HFFc6 (cell line): ENCODE results near the gene MAP4K4. TPM values are rescaled to one million over a fixed set of nuclear protein-coding genes. Genes with fewer than 3 reads are reported as not detected.
A peak's percentile ranks its signal among the peaks of the same experiment; 100 is the strongest.

Experiments
- DNase-seq: peaks from one replicate; pipeline ENCODE4 v3.0.0-alpha.2; 2018
- H3K27ac Mint-ChIP-seq: 2 replicates; pipeline ENCODE4 v1.8.0; 2020; ENCODE audit warnings: mild to moderate bottlenecking, mixed read lengths
- H3K27me3 Mint-ChIP-seq: 2 replicates; pipeline ENCODE4 v1.8.0; 2021; ENCODE audit warnings: mild to moderate bottlenecking, moderate library complexity, mixed read lengths; ENCODE audit not compliant: insufficient read depth
- H3K36me3 Mint-ChIP-seq: 2 replicates; pipeline ENCODE4 v1.8.0; 2021; ENCODE audit warnings: low read depth, mixed read lengths
- H3K4me1 Mint-ChIP-seq: 2 replicates; pipeline ENCODE4 v1.8.0; 2020; ENCODE audit warnings: low read depth, mixed read lengths
- H3K4me3 Mint-ChIP-seq: 2 replicates; pipeline ENCODE4 v1.8.0; 2020; ENCODE audit warnings: mild to moderate bottlenecking, moderate library complexity, mixed read lengths
- H3K9me3 Mint-ChIP-seq: 2 replicates; pipeline ENCODE4 v1.8.0; 2020; ENCODE audit warnings: mild to moderate bottlenecking, mixed read lengths
- total RNA-seq, 6 experiments: library from RNA; stranded (reverse); fragmentation: NEBNext Ultra II Directional; extraction: Animal tissue kit (Norgen Biotek cat#: 25700); gene quantifications; 2 replicates in 1 of 6; 3 replicates in 5 of 6; pipeline ENCODE4 v1.2.3, GENCODE V29; 2021
- TF ChIP-seq, protein P1 (sequence below): fragments of 200-600 bp; sonication (generic); IDR thresholded peaks from 2 replicates; pipeline ENCODE4 v1.5.0; 2021; ENCODE audit warnings: antibody characterized with exemption, mild to moderate bottlenecking

The MAP4K4 gene
- total RNA-seq, 6 experiments from 2014 or later, result 103 to 124 (median 121) TPM

DNA sequence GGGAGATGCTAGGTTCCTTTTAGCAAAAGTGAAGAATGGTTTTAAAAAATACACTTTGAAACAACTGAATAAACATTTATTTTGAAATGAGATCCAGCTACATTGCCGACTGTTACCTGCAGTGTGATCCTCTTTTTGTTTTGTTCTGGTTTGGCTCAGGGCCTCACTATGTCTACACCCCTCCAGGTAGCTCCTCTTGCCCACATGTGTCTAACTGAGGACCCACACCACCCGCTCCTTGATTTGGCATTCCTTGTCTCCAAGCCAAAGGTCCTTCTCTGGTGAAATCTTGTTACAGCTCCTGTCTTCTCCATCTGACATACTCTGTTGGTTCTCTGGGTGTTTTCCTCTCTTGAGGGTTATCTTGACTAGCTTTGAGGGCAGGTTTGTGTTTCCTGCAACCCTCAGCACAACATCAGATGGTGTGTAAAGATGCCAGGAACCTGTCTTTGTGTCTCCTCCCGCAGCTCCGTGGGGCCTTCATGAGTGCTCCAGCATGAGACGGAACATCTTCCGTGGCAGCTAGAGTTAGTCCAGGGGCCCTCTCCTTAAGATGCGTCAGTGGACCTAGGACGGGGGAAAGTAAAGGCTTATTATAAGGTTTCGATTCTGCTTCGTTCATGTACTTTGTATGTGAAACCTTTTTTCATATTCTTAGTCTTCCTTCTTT lies 32.1 kb downstream of the MAP4K4 start:
- Mint-ChIP-seq H3K27me3 (no peaks in the 10 kb centered on the region), H3K27ac (no peak overlapping the region), H3K36me3 (peaks cover 13% of the 10 kb centered on the region), H3K4me1 (peaks cover 82% of the 10 kb centered on the region), H3K4me3 (no peak overlapping the region), H3K9me3 (no peaks in the 10 kb centered on the region)
- TF ChIP-seq, protein P1, sequence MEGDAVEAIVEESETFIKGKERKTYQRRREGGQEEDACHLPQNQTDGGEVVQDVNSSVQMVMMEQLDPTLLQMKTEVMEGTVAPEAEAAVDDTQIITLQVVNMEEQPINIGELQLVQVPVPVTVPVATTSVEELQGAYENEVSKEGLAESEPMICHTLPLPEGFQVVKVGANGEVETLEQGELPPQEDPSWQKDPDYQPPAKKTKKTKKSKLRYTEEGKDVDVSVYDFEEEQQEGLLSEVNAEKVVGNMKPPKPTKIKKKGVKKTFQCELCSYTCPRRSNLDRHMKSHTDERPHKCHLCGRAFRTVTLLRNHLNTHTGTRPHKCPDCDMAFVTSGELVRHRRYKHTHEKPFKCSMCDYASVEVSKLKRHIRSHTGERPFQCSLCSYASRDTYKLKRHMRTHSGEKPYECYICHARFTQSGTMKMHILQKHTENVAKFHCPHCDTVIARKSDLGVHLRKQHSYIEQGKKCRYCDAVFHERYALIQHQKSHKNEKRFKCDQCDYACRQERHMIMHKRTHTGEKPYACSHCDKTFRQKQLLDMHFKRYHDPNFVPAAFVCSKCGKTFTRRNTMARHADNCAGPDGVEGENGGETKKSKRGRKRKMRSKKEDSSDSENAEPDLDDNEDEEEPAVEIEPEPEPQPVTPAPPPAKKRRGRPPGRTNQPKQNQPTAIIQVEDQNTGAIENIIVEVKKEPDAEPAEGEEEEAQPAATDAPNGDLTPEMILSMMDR, result no peak
- no peak for DNase-seq

DNA sequence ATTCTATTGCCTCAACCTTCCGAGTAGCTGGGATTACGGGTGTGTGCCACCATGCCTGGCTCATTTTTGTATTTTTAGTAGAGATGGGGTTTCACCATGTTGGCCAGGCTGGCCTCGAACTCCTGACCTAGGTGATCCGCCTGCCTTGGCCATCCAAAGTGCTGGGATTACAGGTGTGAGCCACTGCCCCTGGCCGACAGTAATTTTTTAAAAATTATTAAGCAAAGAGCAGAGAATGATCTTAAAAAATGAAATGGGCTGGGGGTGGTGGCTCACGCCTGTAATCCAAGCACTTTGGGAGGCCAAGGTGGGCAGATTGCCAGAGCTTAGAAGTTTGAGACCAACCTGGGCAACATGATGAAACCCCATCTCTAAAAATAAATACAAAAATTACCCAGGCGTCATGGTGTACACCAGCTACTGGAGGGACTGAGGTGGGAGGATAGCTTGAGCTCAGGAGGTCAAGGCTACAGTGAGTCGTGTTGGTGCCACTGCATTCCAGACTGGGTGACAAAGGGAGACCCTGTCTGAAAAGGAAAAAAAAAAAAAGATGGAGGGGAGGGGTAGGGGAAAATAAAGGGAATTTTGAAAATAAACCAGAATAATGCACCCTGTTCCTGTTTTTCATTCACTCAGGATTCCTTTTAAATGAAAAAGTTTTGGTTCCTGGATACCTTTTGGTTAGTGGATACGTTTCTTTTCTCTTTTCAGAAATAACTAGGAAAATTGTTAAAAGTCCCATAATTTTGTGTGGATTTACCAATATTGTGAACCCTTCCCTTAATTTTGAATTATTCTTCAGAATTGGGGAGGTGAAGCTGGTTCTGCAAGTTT lies 33.9 kb downstream of the MAP4K4 start:
- peaks cover 14% of the 10 kb centered on the region for H3K36me3 Mint-ChIP-seq
- no peaks in the 10 kb centered on the region for H3K27me3 Mint-ChIP-seq
- no peaks in the 10 kb centered on the region for H3K9me3 Mint-ChIP-seq
- DNase-seq, result no peak
- no peak overlapping the region for H3K4me3 Mint-ChIP-seq
- H3K27ac Mint-ChIP-seq, result no peak overlapping the region
- H3K4me1 Mint-ChIP-seq, result peaks cover 83% of the 10 kb centered on the region
- TF ChIP-seq, protein P1, result no peak

DNA sequence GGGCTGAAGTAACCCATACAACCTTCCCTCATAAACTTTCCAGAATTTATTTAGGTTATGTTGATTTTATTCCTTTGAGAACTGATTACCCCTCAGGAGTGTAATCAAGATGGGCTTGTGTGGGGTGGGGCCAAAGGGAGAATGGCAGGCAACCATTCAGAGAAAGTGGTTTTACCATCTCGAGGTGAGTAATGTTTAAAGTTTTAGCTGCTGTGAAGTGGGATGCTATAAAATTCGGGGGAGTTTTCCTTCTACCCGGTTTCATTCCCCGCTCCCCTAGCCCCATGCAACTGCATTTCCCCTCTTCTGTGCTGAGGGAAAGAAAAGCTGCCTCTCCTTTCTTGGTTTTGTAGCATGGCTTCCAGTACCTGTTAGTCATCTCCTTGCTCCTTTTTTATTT lies 34.7 kb downstream of the MAP4K4 start:
- Mint-ChIP-seq H3K4me1 (peaks cover 83% of the 10 kb centered on the region), H3K4me3 (no peak overlapping the region), H3K27me3 (no peaks in the 10 kb centered on the region), H3K36me3 (peaks cover 14% of the 10 kb centered on the region), H3K27ac (peak overlapping the region; percentile 26; the same call in 1 of the 2 replicates), H3K9me3 (no peaks in the 10 kb centered on the region)
- DNase-seq, result no peak
- TF ChIP-seq, protein P1, result no peak

DNA sequence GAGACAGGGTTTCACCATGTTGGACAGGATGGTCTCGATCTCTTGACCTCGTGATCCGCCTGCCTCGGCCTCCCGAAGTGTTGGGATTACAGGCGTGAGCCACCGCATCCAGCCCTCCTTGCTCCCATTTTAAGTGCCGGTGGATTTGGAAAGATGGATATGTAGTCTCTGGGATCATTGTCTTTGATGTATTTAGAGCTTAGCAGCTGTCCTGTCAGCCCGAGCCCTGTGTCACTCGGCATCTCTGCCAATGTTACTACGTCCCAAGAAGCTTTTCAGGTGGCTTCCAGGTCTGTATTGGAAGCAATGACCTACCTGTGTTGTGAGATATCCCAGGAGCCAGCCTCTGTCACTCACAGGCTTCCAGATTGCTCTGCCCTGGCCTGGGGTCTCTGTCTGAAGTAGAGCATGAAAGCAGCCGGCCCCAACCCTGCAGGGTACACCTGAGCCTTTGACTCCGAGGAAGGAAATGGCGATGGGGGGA lies 35.3 kb downstream of the MAP4K4 start:
- peaks cover 14% of the 10 kb centered on the region for H3K36me3 Mint-ChIP-seq
- H3K4me3 Mint-ChIP-seq, result no peak overlapping the region
- H3K27ac Mint-ChIP-seq, result peak overlapping the region; percentile 27; the same call in 1 of the 2 replicates
- peaks cover 84% of the 10 kb centered on the region for H3K4me1 Mint-ChIP-seq
- no peaks in the 10 kb centered on the region for H3K9me3 Mint-ChIP-seq
- DNase-seq, result no peak
- no peaks in the 10 kb centered on the region for H3K27me3 Mint-ChIP-seq
- TF ChIP-seq, protein P1, result no peak

DNA sequence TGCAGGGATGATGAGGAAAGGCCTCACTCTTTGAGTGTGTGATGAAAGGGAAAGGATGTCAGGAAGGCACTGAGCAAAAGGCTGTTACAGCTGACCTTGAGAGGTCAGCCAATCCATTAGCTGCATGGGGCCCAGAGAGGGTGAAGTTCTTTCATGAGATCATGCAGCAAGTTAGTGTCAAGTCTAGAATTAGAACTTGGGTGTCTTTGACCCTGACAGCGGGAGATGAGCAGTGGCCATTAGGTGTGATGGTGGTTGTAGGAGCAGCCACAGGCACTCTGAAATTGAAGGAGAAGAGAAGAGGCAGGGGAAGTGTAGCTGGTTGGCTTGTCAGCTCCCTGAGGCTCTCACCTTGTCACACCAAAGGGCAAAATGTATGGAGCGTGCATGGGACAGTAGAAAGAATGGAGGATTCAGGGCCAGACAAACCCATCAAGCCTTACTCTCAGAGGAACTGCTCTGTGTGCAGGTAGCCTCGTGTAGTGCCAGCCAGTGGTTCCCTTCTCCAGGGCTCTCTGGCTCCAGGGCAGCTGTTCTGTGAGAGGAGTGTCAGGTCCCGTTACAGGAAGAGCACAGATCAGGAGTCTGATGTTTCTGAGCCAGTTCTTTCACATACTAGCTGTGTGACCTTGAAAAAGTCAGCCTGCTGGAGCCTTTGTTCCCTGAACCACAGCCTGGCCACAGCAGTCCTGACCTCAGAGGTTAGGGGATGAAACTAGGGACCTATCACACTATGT lies 35.9 kb downstream of the MAP4K4 start:
- Mint-ChIP-seq H3K36me3 (peaks cover 14% of the 10 kb centered on the region), H3K4me3 (no peak overlapping the region), H3K27me3 (no peaks in the 10 kb centered on the region), H3K9me3 (no peaks in the 10 kb centered on the region), H3K27ac (peak overlapping the region; percentile 27; the same call in 1 of the 2 replicates), H3K4me1 (peaks cover 90% of the 10 kb centered on the region)
- TF ChIP-seq, protein P1, result no peak
- DNase-seq, result no peak
